H1 (cell line): Measurements from ENCODE around the gene KRCC1.

ENCODE experiments used
- ATF3 ChIP-seq: IDR thresholded peaks from 2 replicates; pipeline ENCODE4 v1.6.1; 2011; ENCODE audit warnings: low read depth, mild to moderate bottlenecking, low read length; ENCODE audit not compliant: insufficient read depth
- CHD1 ChIP-seq: IDR thresholded peaks from 2 replicates; pipeline ENCODE4 v1.6.1; 2012; ENCODE audit warnings: low read depth, low read length, improper control_type of control experiment
- CHD2 ChIP-seq: IDR thresholded peaks from 2 replicates; pipeline ENCODE4 v1.6.1; 2012; ENCODE audit warnings: low read length, improper control_type of control experiment
- EZH2 ChIP-seq: fragments of 200-600 bp; sonication (generic); IDR thresholded peaks from 2 replicates; pipeline ENCODE4 v1.7.1; 2012; ENCODE audit warnings: low read depth, mild to moderate bottlenecking, moderate library complexity, low read length, inconsistent platforms; ENCODE audit not compliant: severe bottlenecking
- GABPA ChIP-seq: IDR thresholded peaks from 2 replicates; pipeline ENCODE4 v1.6.1; 2011; ENCODE audit warnings: mild to moderate bottlenecking, low read length, moderate library complexity, borderline replicate concordance; ENCODE audit not compliant: insufficient read depth
- JUN ChIP-seq: IDR thresholded peaks from 2 replicates; pipeline ENCODE4 v1.6.1; 2011; ENCODE audit warnings: low read depth, mild to moderate bottlenecking, improper control_type of control experiment, low read length
- KDM1A ChIP-seq: fragments of 200-600, 300-600 bp; sonication (generic); IDR thresholded peaks from 2 replicates; pipeline ENCODE4 v1.7.1; 2016; ENCODE audit warnings: mild to moderate bottlenecking, low read length, borderline replicate concordance
- MAX ChIP-seq: IDR thresholded peaks from 2 replicates; pipeline ENCODE4 v1.6.1; 2012; ENCODE audit warnings: inconsistent platforms
- POLR2A ChIP-seq, 2 experiments: IDR thresholded peaks; 1 replicate in 1 of 2; 2 replicates in 1 of 2; pipeline ENCODE4 v1.6.1; 2011; ENCODE audit warnings: low read depth in 2 of 2, low read length in 2 of 2, mild to moderate bottlenecking in 2 of 2; ENCODE audit errors: control extremely low read depth in 1 of 2
- POLR2AphosphoS5 ChIP-seq: IDR thresholded peaks from 2 replicates; pipeline ENCODE4 v1.6.1; 2011; ENCODE audit warnings: low read depth, low read length
- RAD21 ChIP-seq, 2 experiments: IDR thresholded peaks in 1 of 2; conservative IDR thresholded peaks in 1 of 2; 2 replicates each; pipeline ENCODE4 v1.6.1; 2011; ENCODE audit warnings: low read depth in 2 of 2, low read length in 2 of 2, improper control_type of control experiment in 1 of 2, inconsistent platforms in 1 of 2, mild to moderate bottlenecking in 1 of 2, moderate library complexity in 1 of 2
- RFX5 ChIP-seq: IDR thresholded peaks from 2 replicates; pipeline ENCODE4 v1.6.1; 2011; ENCODE audit warnings: low read depth, low read length, improper control_type of control experiment, borderline replicate concordance
- SIX5 ChIP-seq: IDR thresholded peaks from 2 replicates; pipeline ENCODE4 v1.6.1; 2011; ENCODE audit warnings: mild to moderate bottlenecking, low read depth, low read length
- TF ChIP-seq, protein P1 (sequence below), 3 experiments: IDR thresholded peaks; 1 replicate in 2 of 3; 2 replicates in 1 of 3; pipeline versions ENCODE4 v1.5.1 to v1.6.1; 2011; ENCODE audit warnings: low read length in 3 of 3, mild to moderate bottlenecking in 3 of 3, inconsistent platforms in 2 of 3, low read depth in 1 of 3, moderate library complexity in 1 of 3; ENCODE audit not compliant: insufficient read depth in 1 of 3; ENCODE audit errors: control extremely low read depth in 1 of 3

GRCh38 chr2:88077080-88077479, 21.5 kb upstream of the KRCC1 start:
- no peak for TF ChIP-seq JUN
- TF ChIP-seq ATF3 = no peak
- no peak for TF ChIP-seq RAD21 (IDR thresholded peaks at IDR 0.05 in 1 of 2, conservative IDR thresholded peaks at IDR 0.05 in 1 of 2; ENCODE audit: low read depth in 2 of 2, low read length in 2 of 2)
- no peak for TF ChIP-seq EZH2
- no peak for TF ChIP-seq POLR2A (IDR thresholded peaks at IDR 0.05; ENCODE audit: control extremely low read depth in 1 of 2, low read depth in 2 of 2, low read length in 2 of 2)
- no peak for TF ChIP-seq SIX5
- TF ChIP-seq, protein P1, sequence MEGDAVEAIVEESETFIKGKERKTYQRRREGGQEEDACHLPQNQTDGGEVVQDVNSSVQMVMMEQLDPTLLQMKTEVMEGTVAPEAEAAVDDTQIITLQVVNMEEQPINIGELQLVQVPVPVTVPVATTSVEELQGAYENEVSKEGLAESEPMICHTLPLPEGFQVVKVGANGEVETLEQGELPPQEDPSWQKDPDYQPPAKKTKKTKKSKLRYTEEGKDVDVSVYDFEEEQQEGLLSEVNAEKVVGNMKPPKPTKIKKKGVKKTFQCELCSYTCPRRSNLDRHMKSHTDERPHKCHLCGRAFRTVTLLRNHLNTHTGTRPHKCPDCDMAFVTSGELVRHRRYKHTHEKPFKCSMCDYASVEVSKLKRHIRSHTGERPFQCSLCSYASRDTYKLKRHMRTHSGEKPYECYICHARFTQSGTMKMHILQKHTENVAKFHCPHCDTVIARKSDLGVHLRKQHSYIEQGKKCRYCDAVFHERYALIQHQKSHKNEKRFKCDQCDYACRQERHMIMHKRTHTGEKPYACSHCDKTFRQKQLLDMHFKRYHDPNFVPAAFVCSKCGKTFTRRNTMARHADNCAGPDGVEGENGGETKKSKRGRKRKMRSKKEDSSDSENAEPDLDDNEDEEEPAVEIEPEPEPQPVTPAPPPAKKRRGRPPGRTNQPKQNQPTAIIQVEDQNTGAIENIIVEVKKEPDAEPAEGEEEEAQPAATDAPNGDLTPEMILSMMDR (IDR thresholded peaks at IDR 0.05; ENCODE audit: control extremely low read depth in 1 of 3, insufficient read depth in 1 of 3, low read depth in 1 of 3, low read length in 3 of 3) = no peak
- TF ChIP-seq GABPA = no peak
- no peak for TF ChIP-seq RFX5
- TF ChIP-seq CHD1 = no peak
- TF ChIP-seq POLR2AphosphoS5 = no peak
- TF ChIP-seq KDM1A = no peak
- TF ChIP-seq MAX = no peak
- TF ChIP-seq CHD2 = no peak
